GM18870 (cell line): Measurements from ENCODE around the gene WDR64.
"Not testable (repeated sequence)": the region's sequence is repeated elsewhere in the genome, so short reads cannot be mapped to it uniquely, and the experiment has no call there.

Source experiments
- ATAC-seq: cut with Tn5 transposase; IDR thresholded peaks from one replicate; pipeline ENCODE4 v1.9.1; 2021; ENCODE audit warnings: moderate library complexity; ENCODE audit not compliant: unreplicated experiment

WDR64 gene

DNA sequence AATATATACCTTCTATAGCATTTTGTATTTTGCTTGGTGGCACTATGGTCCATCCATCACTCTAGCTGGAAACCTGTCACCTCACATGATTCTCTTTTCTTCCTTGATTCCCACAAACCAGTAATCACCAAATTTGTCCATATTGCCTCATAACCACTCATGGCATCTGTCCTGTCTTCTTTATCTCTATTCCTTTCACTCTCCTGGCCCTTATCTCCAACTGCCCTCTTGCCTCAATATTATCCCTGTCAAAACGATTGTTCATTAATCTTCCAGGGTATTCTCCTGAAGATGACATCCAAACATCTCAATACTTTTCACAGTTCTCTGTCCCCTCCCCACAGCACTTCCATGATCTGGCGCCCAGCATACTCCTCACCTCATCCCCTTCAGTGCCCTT is 46.1 kb downstream of the WDR64 start:
- no peak for ATAC-seq

DNA sequence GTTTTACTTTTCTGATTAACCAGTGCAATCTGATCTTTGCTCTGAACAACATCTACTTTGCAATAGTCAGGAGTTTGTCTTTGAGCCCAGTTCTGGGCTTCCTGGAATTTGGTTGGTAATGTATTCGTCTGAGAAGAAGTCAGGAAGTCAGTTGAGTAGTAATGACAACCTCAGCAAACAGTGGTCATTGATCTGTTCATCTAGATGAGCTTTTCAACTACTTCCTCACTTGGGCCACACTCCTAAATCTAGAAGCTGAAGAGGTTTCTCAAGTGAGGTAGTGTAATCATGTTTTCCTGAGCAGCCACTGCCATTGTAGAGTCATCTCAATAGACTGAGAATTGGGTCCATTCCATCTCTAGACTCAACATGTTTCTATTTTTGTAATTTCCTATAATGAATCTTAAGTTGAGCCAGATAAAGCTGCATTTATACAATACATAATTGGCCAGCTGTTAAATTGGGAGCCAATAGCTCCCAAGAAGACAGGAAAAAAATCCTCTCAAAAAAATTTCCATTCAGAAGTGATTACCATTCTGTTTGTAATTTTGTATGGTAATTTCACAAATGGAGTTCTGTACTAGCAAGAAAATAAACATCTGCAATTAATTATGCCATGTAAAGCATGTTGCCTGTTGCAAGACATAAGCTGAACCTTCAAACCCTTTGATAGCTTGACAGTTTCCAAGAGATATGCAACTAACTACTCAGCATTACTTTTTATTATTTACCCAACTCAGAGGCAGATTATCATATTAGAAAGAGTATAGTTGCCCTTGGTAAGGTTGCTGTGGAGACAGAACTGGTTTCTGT is 49.6 kb downstream of the WDR64 start:
- no peak for ATAC-seq

DNA sequence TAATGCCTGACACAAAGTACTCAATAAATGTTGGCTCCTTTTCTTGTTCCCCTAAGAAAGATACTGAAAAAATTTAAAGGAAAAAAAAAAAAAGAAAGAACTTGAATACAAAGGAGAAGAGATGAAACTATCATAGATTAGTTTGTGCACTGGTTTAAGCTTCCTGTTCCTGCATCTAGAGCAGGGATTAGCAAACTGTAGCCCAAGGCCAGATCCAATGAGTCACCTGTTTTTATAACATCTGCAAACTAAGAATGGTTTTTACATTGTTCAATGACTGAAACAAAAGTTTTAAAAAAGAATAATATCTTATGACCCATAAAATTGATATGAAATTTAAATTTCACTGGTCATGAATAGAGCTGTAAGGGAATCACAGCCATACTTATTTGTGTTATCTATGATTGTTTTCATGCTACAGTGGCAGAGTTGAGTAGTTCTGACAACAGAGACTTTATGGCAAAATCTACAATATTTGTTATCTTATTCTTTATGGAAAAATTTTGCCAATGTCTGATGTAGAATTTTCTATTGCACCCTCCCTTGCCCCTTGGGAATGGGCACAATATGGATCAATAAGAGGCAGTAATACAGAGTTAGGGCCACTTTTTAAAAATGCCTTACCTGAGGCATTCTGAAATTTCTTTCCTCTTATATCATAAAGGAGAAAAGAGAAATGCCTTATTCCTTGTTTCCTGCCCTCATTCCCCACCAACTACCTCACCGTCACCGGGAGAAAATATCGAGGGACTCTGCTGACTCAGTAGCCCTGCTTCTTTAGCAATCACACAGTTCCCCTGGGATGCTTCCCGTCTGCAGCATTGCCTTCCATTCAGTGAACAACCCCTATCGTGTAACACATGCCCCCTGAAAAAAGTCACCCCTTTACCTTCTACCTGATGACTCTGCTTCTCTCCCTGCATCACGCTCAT is 50.6 kb downstream of the WDR64 start:
- no peak for ATAC-seq

DNA sequence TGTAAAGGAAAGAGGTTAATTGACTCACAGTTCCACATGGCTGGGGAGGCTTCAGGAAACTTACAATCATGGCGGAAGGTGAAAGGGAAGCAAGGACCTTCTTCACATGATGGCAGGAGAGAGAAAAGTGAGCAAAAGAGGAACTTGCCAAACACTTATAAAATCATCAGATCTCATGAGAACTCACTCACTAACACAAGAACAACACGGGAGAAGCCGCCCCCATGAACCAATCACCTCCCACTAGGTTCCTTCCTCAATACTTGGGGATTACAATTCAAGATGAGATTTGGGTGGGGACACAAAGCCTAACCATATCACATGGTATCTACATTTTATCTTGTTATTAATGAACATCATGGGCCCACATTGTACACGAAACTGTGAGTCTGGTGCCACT is 51.7 kb downstream of the WDR64 start:
- ATAC-seq: not testable (repeated sequence)

DNA sequence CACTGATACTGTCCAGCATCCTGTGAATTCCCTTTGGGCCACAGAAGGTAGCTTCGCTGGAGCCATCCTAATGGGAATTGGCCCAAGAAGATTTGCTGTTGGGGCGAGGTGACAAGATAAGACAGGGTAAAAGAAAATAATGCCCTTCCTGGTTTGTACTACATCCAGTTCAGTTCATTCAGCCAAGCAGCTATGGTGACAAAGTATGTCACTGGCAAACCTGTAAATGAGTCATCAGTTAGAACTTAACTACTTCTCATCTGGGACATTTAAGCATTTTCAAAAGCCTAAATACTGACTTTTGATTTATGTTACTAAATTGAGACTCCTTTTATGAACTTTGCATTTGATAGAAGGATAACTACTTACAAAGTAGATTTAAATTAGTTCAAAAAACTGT is 54.2 kb downstream of the WDR64 start:
- ATAC-seq: no peak

DNA sequence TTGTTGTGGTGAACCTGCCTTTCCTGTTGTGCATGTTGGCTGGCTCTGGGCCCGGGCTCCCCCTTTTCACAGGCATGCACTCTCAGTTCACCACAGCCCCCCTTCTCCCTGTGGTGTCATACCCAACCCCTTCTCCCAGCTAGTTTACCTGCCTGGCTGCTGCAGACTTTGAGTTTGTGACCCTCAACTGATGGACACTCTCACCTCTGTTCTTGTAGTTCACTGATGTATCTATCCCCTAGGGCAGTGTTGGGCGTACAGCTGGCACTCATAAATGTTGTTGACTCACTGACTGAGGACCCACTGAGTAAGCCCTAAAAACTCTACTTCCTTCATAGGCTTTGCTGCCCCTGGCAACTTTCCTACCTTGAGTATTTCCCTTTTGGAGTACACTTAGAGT is 54.9 kb downstream of the WDR64 start:
- ATAC-seq: no peak

DNA sequence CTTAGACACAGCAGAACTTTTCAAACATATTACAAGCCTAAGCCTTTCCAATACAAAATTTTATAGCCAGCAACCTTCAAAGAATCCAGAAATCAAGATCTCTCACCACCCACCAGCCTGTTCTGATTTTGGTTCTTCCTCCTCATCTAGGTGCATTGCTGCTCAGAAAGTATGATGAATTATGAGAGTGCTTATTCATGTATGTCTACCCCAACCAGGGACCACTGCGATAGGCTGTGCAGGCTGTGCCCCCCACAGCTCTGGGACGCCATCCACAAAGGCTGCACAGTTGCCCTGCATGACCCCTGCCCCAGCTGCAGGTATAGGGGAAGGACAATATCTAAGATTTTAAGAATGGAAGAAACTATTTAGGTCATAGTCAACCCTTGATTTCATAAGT is 55.4 kb downstream of the WDR64 start:
- no peak for ATAC-seq

DNA sequence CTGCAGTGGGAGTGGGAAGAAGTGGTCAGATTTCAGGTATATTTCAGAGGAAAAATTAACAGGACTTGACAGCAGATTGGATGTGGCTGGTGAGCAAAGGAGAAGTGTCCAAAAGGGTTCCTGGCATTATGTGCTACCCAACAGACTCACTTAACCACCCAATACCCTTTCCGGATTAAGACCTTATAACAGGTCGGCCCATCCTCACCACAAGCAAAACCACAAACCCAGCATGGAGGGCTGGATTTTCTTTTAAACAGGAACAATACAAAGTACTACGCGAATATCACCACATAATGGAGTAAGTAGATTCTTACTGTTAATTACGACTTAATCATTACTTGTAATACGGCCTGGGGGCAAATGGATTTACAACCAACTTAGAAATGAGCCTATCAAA is 59.2 kb downstream of the WDR64 start:
- no peak for ATAC-seq

DNA sequence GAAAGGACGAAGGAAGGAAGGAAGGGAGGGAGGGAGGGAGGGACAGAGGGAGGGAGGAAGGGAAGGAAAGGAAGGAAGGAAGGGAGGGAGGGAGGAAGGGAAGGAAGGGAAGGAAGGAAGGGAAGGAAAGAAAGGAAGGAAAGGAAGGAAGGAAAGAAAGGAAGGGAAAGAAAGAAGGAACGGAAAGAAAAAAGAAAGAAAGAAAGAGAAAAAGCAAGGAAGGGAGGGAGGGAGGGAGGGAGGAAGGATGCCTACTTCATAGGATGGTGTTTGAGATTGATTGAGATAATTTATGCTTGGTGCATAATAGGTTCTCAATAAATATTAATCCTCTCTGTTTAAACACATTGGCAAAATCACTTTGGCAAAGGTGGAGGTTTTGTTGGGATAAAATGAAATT is 61.2 kb downstream of the WDR64 start:
- no peak for ATAC-seq

DNA sequence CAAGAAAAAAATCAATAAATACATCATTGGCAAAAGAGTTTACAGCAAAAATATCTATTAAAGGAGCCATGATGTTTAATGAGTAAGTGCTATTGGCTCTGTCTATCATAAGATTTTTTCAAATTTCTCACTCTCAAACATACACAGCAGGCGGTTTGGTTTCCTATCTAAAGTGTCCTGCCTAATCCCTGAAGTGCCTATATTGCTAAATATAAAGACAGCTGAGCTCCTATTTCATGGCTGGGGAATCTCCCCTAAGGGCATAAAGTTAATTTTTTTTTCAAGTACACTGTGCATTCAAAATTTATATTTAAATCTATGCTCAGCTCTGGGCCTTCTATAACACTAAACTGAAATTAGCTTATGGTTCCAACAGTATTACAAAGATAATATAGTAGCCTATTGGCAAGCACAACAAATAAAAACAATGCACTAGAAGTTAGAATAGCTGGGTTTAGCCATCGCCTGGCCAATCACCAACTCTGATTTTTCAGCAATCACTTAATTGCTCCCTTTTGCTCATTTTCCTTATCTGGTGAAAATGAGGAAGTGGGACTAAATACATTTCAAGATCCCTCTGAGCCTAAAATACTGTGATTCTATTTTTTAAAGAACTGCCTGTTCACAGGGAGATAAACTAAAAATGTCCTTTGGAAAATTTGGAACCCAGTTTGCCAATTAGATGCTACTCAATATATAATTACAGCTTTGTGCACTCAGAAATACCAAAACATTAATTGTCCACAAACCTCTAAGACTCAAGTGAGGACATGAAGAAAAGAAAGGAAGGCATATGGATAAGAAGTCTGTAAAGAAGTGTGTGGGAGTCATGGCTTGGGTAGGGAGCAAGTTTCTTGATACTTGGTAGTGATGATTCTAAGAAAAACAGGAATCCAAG is 62.5 kb downstream of the WDR64 start:
- ATAC-seq: no peak

DNA sequence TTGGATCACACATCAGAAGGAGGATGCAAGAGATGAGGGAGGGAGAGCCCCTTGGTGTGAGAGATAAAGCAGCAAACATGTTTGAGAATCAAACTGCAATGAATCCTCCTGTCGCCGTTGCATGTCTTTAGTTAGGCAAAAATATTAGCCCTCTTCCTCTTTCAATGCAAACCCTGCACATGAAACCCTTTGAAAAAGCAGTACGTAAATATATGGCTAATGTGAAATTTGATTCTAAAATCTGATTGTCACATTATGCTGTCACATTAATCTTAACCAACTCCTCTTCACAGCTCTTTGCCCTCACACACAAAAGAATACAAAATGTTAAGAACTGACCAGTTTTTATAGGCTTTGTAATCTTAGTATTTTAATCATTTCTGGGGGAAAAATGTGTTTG is 63.4 kb downstream of the WDR64 start:
- no peak for ATAC-seq

DNA sequence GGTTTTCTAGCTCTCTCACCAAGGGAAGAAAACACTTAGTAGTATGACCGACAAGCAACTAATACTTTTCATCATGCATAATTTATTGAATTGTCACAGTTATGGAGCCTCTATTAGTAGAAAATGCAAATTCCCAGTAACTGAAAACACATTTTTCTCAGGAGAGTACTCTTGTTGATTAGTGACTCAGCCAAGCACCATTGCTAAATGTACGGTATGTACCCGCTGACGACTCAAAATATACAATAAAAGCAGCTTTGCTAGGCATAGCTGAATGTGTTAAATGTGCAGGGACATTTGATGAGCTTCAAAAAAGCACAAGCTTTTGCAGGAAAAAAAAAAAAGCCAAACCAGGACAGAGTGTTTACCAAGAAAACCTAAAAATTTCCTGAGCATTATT is 63.9 kb downstream of the WDR64 start:
- no peak for ATAC-seq

DNA sequence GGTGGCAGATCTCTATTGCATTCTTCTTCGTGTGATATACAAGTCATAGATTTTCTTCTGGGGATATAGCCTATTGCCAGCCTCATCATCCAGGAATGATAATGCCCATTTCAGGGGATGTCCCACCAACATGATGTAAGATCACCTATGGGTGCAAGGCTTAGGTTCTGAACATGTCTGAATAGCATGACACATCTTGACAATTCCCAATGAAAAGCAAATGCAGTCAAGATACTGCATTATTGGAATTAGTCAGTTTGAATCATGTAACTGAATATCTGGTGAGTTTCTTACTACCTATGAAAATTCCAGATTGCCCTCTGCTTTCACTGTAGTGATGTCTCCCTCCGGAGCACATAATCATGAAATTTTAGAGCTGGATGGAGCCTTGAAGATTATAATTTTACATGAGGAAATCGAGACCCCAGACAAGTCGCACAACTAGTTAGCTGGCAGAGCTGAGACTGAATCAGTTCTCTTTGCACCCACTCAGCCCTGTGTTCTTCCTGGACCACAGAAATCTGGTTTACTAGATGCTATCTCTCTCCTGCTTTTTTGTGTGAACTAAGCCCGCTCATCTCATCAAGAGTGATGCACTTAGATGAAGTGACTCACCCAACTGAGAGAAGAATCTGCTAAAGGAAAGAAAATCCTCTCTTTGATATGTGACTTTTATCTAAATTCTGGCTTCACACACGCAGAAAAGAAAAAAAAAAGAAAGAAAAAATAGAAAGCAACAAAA is 65.0 kb downstream of the WDR64 start:
- ATAC-seq: no peak

DNA sequence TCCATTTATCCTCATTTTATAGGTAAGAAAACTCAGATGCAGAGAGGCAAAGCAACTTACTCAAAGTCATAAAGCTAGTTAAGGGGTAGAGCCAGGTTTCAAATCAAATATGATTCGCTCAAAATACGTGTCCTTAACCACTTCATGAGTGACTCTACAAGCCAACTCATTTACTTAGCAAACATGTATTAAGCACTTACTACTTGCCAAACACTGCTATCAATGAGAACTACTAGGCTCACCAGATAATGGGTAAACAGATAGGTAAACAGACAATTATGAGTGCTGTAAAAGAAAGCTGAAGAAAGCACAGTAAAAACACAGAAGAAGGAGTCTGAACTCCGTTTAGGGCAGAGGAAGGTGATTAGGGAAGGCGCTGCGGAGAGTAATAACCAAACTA is 65.9 kb downstream of the WDR64 start:
- no peak for ATAC-seq

DNA sequence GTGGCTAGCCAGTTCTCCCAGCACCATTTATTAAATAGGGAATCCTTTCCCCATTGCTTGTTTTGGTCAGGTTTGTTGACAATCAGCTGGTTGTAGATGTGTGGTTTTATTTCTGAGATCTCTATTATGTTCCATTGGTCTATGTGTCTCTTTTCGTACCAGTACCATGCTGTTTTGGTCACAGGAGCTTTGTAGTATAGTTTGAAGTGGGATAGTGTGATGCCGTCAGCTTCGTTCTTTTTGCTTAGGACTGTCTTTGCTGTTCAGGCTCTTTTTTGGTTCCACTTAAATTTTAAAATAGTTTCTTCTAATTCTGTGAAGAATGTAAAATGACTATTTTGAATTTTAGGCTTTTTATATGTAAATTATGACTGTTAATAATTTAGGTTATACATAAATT is 68.9 kb downstream of the WDR64 start:
- no peak for ATAC-seq

DNA sequence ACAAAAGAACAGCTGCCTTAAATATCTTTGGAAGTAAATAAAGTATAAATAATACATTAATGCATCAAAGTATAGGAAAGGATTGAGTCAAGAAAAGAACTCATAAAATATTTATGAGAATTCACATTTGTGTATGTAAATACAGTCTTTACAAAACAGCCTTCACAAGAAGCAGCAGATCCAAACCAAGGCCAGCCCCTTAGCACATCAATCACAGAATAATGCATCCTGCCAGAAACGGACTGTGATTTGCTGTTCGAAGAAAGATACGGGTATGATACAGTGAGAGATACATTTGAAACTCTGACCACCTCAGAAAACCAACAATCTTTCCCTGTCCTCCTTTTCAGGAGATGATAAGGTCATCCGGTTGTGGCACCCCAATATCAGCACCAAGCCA is 70.9 kb downstream of the WDR64 start:
- no peak for ATAC-seq

DNA sequence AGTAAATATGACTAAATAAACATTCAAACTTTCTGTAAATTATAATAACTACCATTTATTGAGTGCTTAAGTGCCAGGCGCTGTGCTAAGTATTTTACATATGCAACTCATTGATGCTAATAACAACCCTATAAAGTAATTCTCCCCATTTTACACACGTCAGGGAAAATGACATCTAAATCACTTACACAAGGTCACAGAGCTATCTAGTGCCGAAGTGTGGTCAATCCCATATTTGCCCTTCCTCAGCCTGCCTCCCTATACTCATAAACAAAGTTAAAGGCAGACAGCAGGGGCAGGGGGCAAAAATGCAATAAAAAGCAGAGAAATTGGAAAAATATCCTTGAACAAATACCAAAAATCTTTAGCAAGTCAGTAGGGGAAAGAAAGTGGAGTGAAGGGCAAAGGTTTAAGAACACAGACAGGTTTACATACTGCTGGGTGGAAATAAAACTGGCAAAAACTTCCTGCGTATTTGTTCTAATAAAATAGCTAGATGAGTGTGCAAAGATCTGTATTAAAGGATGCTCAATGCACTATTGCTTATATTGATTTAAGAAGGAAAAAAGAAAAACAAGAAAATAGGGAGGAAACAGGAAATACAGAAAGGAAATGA is 72.8 kb downstream of the WDR64 start:
- ATAC-seq: no peak

DNA sequence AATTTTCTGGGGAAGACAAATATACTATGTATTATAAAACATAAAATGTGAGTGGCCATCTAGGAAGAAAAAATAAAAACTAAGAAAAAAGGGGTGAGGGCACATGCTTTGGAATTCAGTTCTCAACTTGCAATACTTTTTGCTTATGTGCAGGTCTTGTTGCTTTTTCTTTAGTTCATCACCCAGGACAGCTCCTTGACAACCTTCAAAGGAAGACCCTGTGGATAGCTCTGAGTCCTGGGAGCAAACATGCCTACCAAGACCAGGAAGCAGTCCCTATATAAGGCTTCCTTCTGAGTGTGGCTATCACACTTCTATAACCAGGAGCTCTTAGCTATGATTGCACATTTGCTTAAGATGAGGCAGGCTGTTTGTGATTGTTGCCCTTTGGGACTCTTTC is 78.0 kb downstream of the WDR64 start:
- no peak for ATAC-seq

DNA sequence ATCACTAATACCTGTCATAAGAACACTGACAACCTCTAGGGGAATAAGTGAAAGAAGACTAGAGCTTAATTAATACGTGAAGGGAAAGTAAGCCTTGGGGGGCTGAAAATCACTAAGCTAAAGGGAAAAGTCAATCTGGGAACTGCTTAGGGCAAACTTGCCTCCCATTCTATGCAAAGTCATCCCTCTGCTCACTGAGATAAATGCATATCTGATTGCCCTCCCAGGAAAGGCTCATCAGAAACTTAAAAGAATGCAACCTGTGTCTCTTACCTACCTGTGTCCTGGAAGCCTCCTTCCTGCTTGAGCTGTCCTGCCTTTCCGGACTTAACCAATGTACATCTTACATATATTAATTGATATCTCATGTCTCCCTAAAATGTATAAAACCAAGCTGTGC is 81.8 kb downstream of the WDR64 start:
- ATAC-seq: no peak

DNA sequence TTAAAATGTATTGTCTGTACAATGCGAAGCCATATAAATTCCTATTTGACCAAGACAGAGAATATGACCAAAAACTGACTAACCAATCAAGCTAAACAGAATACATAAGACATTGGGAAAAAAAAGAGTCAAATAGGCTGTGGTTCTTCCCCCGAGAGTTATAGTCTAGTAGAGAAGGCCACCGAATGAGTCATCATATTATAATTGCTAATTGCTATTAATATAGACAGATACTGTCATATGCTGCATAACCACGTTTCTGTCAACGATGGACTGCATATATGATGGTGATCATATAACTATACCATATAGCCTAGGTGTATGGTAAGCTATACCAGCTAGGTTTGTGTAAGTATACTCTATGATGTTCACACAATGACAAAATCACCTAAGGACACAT is 82.5 kb downstream of the WDR64 start:
- no peak for ATAC-seq
